A673 (cell line): ENCODE data around the gene TMEM248.
"Not testable (repeated sequence)": the region's sequence is repeated elsewhere in the genome, so short reads cannot be mapped to it uniquely, and the experiment has no call there.

Experiments
- EZH2 ChIP-seq: fragments of 200-600 bp; sonication (generic); IDR thresholded peaks from 2 replicates; pipeline ENCODE4 v1.6.1; 2017; ENCODE audit warnings: borderline replicate concordance, low read depth, mild to moderate bottlenecking, mixed read lengths, antibody characterized with exemption, low read length; ENCODE audit not compliant: poor library complexity, severe bottlenecking
- TF ChIP-seq, protein P1 (sequence below): fragments of 300-800, 200-600 bp; sonication (generic); conservative IDR thresholded peaks from 2 replicates; pipeline ENCODE4 v1.5.1; 2017; ENCODE audit warnings: low read depth, mild to moderate bottlenecking, antibody characterized with exemption, low read length, moderate library complexity, mixed read lengths

DNA sequence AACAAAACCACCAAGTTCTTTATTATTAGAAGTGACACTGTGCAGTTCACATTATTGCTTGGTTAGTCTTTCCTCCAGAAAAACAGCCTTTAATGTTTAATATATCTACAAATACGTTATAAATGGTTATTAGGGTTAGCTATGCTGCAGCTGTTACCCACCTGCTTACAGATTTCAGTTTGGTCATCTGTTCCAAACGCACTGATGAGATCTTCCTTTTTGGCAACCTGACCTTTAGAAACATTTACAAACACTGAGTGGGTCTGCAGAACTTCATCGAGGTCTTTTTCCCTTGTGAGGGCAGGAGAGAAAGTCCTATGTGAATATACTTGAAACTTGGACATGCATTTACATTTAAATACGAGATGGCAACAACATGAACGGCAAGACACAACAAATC is 73.0 kb downstream of the TMEM248 start:
- TF ChIP-seq, protein P1, sequence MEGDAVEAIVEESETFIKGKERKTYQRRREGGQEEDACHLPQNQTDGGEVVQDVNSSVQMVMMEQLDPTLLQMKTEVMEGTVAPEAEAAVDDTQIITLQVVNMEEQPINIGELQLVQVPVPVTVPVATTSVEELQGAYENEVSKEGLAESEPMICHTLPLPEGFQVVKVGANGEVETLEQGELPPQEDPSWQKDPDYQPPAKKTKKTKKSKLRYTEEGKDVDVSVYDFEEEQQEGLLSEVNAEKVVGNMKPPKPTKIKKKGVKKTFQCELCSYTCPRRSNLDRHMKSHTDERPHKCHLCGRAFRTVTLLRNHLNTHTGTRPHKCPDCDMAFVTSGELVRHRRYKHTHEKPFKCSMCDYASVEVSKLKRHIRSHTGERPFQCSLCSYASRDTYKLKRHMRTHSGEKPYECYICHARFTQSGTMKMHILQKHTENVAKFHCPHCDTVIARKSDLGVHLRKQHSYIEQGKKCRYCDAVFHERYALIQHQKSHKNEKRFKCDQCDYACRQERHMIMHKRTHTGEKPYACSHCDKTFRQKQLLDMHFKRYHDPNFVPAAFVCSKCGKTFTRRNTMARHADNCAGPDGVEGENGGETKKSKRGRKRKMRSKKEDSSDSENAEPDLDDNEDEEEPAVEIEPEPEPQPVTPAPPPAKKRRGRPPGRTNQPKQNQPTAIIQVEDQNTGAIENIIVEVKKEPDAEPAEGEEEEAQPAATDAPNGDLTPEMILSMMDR: not testable (repeated sequence)
- TF ChIP-seq EZH2: not testable (repeated sequence)
